H1 (cell line): Measurements from ENCODE around the gene WDR27. TPM values are rescaled to one million over a fixed set of nuclear protein-coding genes. Genes with fewer than 3 reads are reported as not detected.

ENCODE experiments used
- CTCF ChIA-PET: fragments of 300-600 bp; sonication (Branson Sonifier 250); formaldehyde crosslinking; loops from one replicate; lab custom pipeline; 2021; ENCODE audit not compliant: partially characterized antibody; lab: Charles Lee
- POLR2A ChIA-PET: fragments of 300-600 bp; sonication (Branson Sonifier 250); formaldehyde crosslinking; loops from one replicate; lab custom pipeline; 2021; ENCODE audit warnings: inconsistent platforms; ENCODE audit not compliant: partially characterized antibody; lab: Charles Lee
- DNase-seq, 2 experiments: peaks; one replicate each; pipeline versions ENCODE4 v3.0.0 to v3.0.0-alpha.2; 2010 to 2022; ENCODE audit warnings: low spot score in 2 of 2, low read depth in 1 of 2, mixed read lengths in 1 of 2
- FAIRE-seq: peaks from 2 replicates; lab custom pipeline; 2011; peaks lifted over from hg19 to GRCh38; lab: Jason Lieb, UNC
- H2AFZ ChIP-seq: 2 replicates; pipeline ENCODE4 v1.8.1; 2012; ENCODE audit warnings: low read length, inconsistent platforms
- H2AK5ac ChIP-seq: 2 replicates; pipeline ENCODE4 v1.6.1; 2013; ENCODE audit warnings: low read depth, low read length
- H2BK120ac ChIP-seq: replicated peaks from 2 replicates; pipeline ENCODE3; 2013; ENCODE audit warnings: low read depth, low read length, inconsistent platforms
- H2BK12ac ChIP-seq: 2 replicates; pipeline ENCODE4 v1.6.1; 2013; ENCODE audit warnings: low read depth, low read length
- H2BK15ac ChIP-seq: 2 replicates; pipeline ENCODE4 v1.6.1; 2013; ENCODE audit warnings: low read length
- H2BK20ac ChIP-seq: 2 replicates; pipeline ENCODE4 v1.6.1; 2013; ENCODE audit warnings: low read length
- H2BK5ac ChIP-seq: 2 replicates; pipeline ENCODE4 v1.6.1; 2013; ENCODE audit warnings: low read depth, low read length
- H3K14ac ChIP-seq: 2 replicates; pipeline ENCODE4 v1.6.1; 2013; ENCODE audit warnings: inconsistent platforms; ENCODE audit not compliant: insufficient read length
- H3K18ac ChIP-seq: 2 replicates; pipeline ENCODE4 v1.6.1; 2013; ENCODE audit warnings: low read length; ENCODE audit errors: extremely low read depth
- H3K23ac ChIP-seq: 2 replicates; pipeline ENCODE4 v1.6.1; 2013; ENCODE audit warnings: inconsistent platforms; ENCODE audit not compliant: insufficient read length
- H3K23me2 ChIP-seq: 2 replicates; pipeline ENCODE4 v1.6.1; 2013; ENCODE audit warnings: low read depth, low read length
- H3K27ac ChIP-seq: 2 replicates; pipeline ENCODE4 v1.6.1; 2011; ENCODE audit warnings: low read depth, low read length, inconsistent platforms
- H3K27me3 ChIP-seq, 4 experiments: replicated peaks in 1 of 4; 1 replicate in 1 of 4; 2 replicates in 3 of 4; pipeline versions ENCODE4 v1.6.1 to v1.8.1; 2011 to 2013; ENCODE audit warnings: low read length in 3 of 4, mild to moderate bottlenecking in 3 of 4, inconsistent platforms in 2 of 4, mixed read lengths in 2 of 4, moderate library complexity in 1 of 4; ENCODE audit not compliant: control insufficient read depth in 3 of 4, insufficient read depth in 3 of 4; ENCODE audit errors: extremely low read depth in 1 of 4
- H3K36me3 ChIP-seq, 4 experiments: 2 replicates each; pipeline versions ENCODE4 v1.6.1 to v1.8.1; 2011 to 2013; ENCODE audit warnings: mild to moderate bottlenecking in 4 of 4, low read length in 3 of 4, moderate library complexity in 2 of 4, control low read depth in 1 of 4, inconsistent platforms in 1 of 4; ENCODE audit not compliant: insufficient read depth in 4 of 4, control insufficient read depth in 2 of 4
- H3K4ac ChIP-seq: replicated peaks from 2 replicates; pipeline ENCODE3; 2013; ENCODE audit warnings: low read length, low read depth, mixed read lengths, inconsistent platforms; ENCODE audit not compliant: insufficient read length
- H3K4me1 ChIP-seq, 4 experiments: replicated peaks in 1 of 4; 1 replicate in 1 of 4; 2 replicates in 3 of 4; pipeline versions ENCODE4 v1.6.1 to v1.8.1; 2011 to 2013; ENCODE audit warnings: low read length in 3 of 4, inconsistent platforms in 2 of 4, mixed read lengths in 1 of 4; ENCODE audit not compliant: insufficient read depth in 4 of 4, control insufficient read depth in 3 of 4
- H3K4me2 ChIP-seq, 2 experiments: 2 replicates each; pipeline versions ENCODE4 v1.6.1 to v1.8.1; 2011 to 2013; ENCODE audit warnings: low read depth in 2 of 2, low read length in 2 of 2, control low read depth in 1 of 2, inconsistent platforms in 1 of 2, mild to moderate bottlenecking in 1 of 2; ENCODE audit not compliant: insufficient read depth in 1 of 2
- H3K4me3 ChIP-seq, 4 experiments: fragments of 200-600, 300-600 bp in 1 of 4; sonication (generic), shearing (Covaris generic), sonication (Bioruptor Twin) in 1 of 4; 2 replicates each; pipeline versions ENCODE4 v1.5.1 to v1.8.1; 2011 to 2016; ENCODE audit warnings: low read length in 4 of 4, low read depth in 3 of 4, control low read depth in 2 of 4, inconsistent platforms in 2 of 4, mild to moderate bottlenecking in 2 of 4, mixed read lengths in 1 of 4, moderate library complexity in 1 of 4; ENCODE audit not compliant: insufficient read depth in 2 of 4; ENCODE audit errors: extremely low read depth in 1 of 4
- H3K56ac ChIP-seq: replicated peaks from 2 replicates; pipeline ENCODE3; 2013; ENCODE audit warnings: low read depth, mild to moderate bottlenecking, mixed read lengths, low read length, inconsistent platforms; ENCODE audit not compliant: insufficient read length
- H3K79me1 ChIP-seq: 2 replicates; pipeline ENCODE4 v1.6.1; 2013; ENCODE audit warnings: low read depth, low read length, control low read depth
- H3K79me2 ChIP-seq, 2 experiments: 2 replicates each; pipeline versions ENCODE4 v1.6.1 to v1.8.1; 2012 to 2013; ENCODE audit warnings: low read length in 2 of 2, mild to moderate bottlenecking in 2 of 2, inconsistent platforms in 1 of 2; ENCODE audit not compliant: insufficient read depth in 2 of 2, control insufficient read depth in 1 of 2
- H3K9ac ChIP-seq, 4 experiments: replicated peaks in 1 of 4; 1 replicate in 1 of 4; 2 replicates in 3 of 4; pipeline versions ENCODE4 v1.6.1 to v1.8.1; 2011 to 2013; ENCODE audit warnings: low read depth in 3 of 4, low read length in 3 of 4, control low read depth in 2 of 4, mild to moderate bottlenecking in 2 of 4, moderate library complexity in 2 of 4, inconsistent platforms in 1 of 4; ENCODE audit errors: extremely low read depth in 1 of 4
- H3K9me3 ChIP-seq, 2 experiments: 2 replicates each; pipeline versions ENCODE4 v1.6.1 to v1.8.1; 2012 to 2013; ENCODE audit warnings: mild to moderate bottlenecking in 2 of 2, moderate library complexity in 2 of 2, control low read depth in 1 of 2, inconsistent platforms in 1 of 2, low read depth in 1 of 2, low read length in 1 of 2, mixed read lengths in 1 of 2; ENCODE audit not compliant: insufficient read depth in 2 of 2
- H4K20me1 ChIP-seq, 2 experiments: replicated peaks in 1 of 2; 2 replicates each; pipeline versions ENCODE3 to v1.8.1; 2011 to 2013; ENCODE audit warnings: inconsistent platforms in 2 of 2, low read length in 2 of 2, mild to moderate bottlenecking in 1 of 2; ENCODE audit not compliant: insufficient read depth in 2 of 2, control insufficient read depth in 1 of 2
- H4K5ac ChIP-seq: 2 replicates; pipeline ENCODE4 v1.6.1; 2013; ENCODE audit warnings: low read length, low read depth, mixed read lengths, inconsistent platforms; ENCODE audit not compliant: insufficient read length
- H4K8ac ChIP-seq: 2 replicates; pipeline ENCODE4 v1.8.0; 2013; ENCODE audit warnings: mild to moderate bottlenecking, moderate library complexity, low read length, inconsistent platforms; ENCODE audit not compliant: insufficient read depth; ENCODE audit errors: extremely low read depth
- H4K91ac ChIP-seq: replicated peaks from 2 replicates; pipeline ENCODE3; 2013; ENCODE audit warnings: low read length, mixed read lengths, inconsistent platforms; ENCODE audit not compliant: insufficient read length
- KDM4A ChIP-seq: IDR thresholded peaks from one replicate; pipeline ENCODE4 v1.7.1; 2012; ENCODE audit warnings: low read depth, mild to moderate bottlenecking, moderate library complexity, low read length, inconsistent platforms; ENCODE audit not compliant: severe bottlenecking
- KDM5A ChIP-seq: fragments of 200-600 bp; IDR thresholded peaks from 2 replicates; pipeline ENCODE4 v1.7.1; 2012; ENCODE audit warnings: mild to moderate bottlenecking, low read length, inconsistent platforms, mixed read lengths
- MAFK ChIP-seq: IDR thresholded peaks from 2 replicates; pipeline ENCODE4 v1.6.1; 2012; ENCODE audit warnings: low read depth, mild to moderate bottlenecking, improper control_type of control experiment, low read length
- NANOG ChIP-seq: IDR thresholded peaks from 2 replicates; pipeline ENCODE4 v1.6.1; 2011; ENCODE audit warnings: low read length, low read depth, mild to moderate bottlenecking, inconsistent platforms; ENCODE audit not compliant: insufficient read depth, poor library complexity, severe bottlenecking
- NRF1 ChIP-seq: IDR thresholded peaks from 2 replicates; pipeline ENCODE4 v1.6.1; 2011; ENCODE audit warnings: mild to moderate bottlenecking, low read depth, low read length, improper control_type of control experiment
- RNF2 ChIP-seq: fragments of 200-900, 300-1000 bp; sonication (generic); IDR thresholded peaks from 2 replicates; pipeline ENCODE4 v1.7.1; 2016; ENCODE audit warnings: borderline replicate concordance, low read depth, mild to moderate bottlenecking, antibody characterized with exemption, low read length; ENCODE audit not compliant: poor library complexity, severe bottlenecking; ENCODE audit errors: missing control alignments
- WGBS, 2 experiments: shearing (Covaris generic) in 1 of 2; methylation state at CpG; one replicate each; pipeline versions ENCODE4 v1.1.6 to v1.1.7; 2013 to 2015; ENCODE audit warnings: low lambda C conversion rate in 2 of 2, mixed read lengths in 2 of 2, inconsistent platforms in 1 of 2, low coverage in 1 of 2, missing lambda C conversion rate in 1 of 2; ENCODE audit not compliant: insufficient replicate concordance in 2 of 2, insufficient coverage in 1 of 2, insufficient read length in 1 of 2; ENCODE audit errors: extremely low coverage in 1 of 2, missing lambda C conversion rate in 1 of 2; 5-methylcytosine and 5-hydroxymethylcytosine counted together
- polyA plus RNA-seq, 7 experiments: library from polyadenylated mRNA; depleted of rRNA in 3 of 7; stranded (reverse) in 5 of 7; unstranded in 2 of 7; fragments of >200 nt in 5 of 7; fragments of 200-250 nt in 2 of 7; gene quantifications; 1 replicate in 5 of 7; 2 replicates in 1 of 7; 4 replicates in 1 of 7; pipeline versions ENCODE4 v1.2.1 to v1.2.3, GENCODE V29; 2011 to 2013; ENCODE audit warnings: missing spikeins in 2 of 7, mixed read lengths in 2 of 7
- total RNA-seq: library from RNA; stranded (reverse); fragmentation: NEBNext Ultra II Directional; extraction: Animal tissue kit (Norgen Biotek cat#: 25700); gene quantifications from 2 replicates; pipeline ENCODE4 v1.2.1, GENCODE V29; 2021
- TF ChIP-seq, protein P1 (sequence below): IDR thresholded peaks from 2 replicates; pipeline ENCODE4 v1.6.1; 2012; ENCODE audit warnings: inconsistent platforms

WDR27 gene
- total and polyA plus RNA-seq, 2 of the 8 experiments (the other 6 are each of a cell fraction or from before 2014, with no cell fraction given), result 53.6 to 68.6 TPM

DNA sequence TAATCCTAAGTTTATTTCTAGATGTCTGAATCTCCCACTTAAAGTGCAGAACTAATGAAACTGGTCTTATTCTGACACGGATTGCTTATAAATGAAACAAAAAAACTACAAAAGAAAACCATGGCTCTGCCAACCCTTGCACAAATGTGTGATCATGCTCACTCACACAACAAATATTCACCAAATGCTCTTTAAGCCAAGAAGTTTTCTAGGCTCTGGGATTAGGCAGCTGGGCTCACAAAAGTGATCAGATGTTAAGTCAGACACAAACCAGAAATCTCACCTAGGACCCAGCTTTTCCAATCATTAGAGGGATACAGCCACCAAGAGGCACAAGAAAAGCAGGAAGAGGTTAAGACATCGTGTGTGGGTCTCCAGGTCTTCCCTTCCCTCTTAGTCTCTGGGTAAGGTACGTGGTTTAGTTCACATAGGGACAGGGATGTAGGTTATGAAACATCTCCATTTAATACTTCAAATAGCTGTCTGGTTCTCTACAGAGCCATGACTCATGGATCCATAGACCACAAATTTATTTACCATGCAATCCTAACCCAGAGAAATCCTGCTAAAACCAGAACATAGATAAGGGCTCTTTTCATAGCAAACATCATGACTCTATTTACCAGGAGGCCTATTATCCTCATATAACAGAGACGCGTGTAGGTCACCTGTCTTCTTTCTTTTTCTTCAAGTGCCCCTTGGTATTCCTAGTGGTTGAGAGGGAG is 165.2 kb downstream of the WDR27 start:
- no peak overlapping the region for H3K23ac ChIP-seq
- H3K36me3 ChIP-seq, result peaks cover 0 to 20% (median 5%) of the 10 kb centered on the region in 4 experiments; a peak in 3 of 8 replicates
- H4K5ac ChIP-seq, result no peak overlapping the region
- H3K9me3 ChIP-seq, result peaks cover 12 to 20% of the 10 kb centered on the region in 2 experiments; a peak in 3 of 4 replicates
- WGBS, 2 experiments, result 84% methylated on average over 5 of the region's 5 CpGs; no CpG with 5 or more reads in 1 of the 2 experiments
- no peak overlapping the region for H3K18ac ChIP-seq
- no peaks in the 10 kb centered on the region; a peak in 1 of 7 replicates for H3K27me3 ChIP-seq
- no peaks in the 10 kb centered on the region for H3K79me2 ChIP-seq
- H4K20me1 ChIP-seq, result no peaks in the 10 kb centered on the region
- no peak overlapping the region for H3K4me3 ChIP-seq
- no peak overlapping the region for H2BK15ac ChIP-seq
- H3K79me1 ChIP-seq, result no peaks in the 10 kb centered on the region
- no peak overlapping the region for H2BK5ac ChIP-seq
- no peak overlapping the region for H2BK20ac ChIP-seq
- no peak overlapping the region for H3K4ac ChIP-seq
- no peak for DNase-seq
- no peak overlapping the region for H2BK120ac ChIP-seq
- H2BK12ac ChIP-seq, result no peak overlapping the region
- no peaks in the 10 kb centered on the region; the same call in 1 of the 2 replicates for H3K23me2 ChIP-seq
- H3K27ac ChIP-seq, result no peak overlapping the region
- H3K14ac ChIP-seq, result no peak overlapping the region
- H4K91ac ChIP-seq, result no peak overlapping the region
- no peak overlapping the region for H2AFZ ChIP-seq
- H3K4me2 ChIP-seq, result no peak overlapping the region
- ChIA-PET CTCF (no interaction called here), POLR2A (no interaction called here)
- no peak overlapping the region for H3K56ac ChIP-seq
- no peaks in the 10 kb centered on the region for H3K4me1 ChIP-seq
- no peak overlapping the region; a peak in 1 of 7 replicates for H3K9ac ChIP-seq
- no peak overlapping the region for H4K8ac ChIP-seq
- no peak for FAIRE-seq
- H2AK5ac ChIP-seq, result no peak overlapping the region
- TF ChIP-seq RNF2, result no peak
- no peak for TF ChIP-seq NRF1
- TF ChIP-seq MAFK, result no peak
- TF ChIP-seq KDM4A, result no peak
- no peak for TF ChIP-seq NANOG
- TF ChIP-seq KDM5A, result no peak
- TF ChIP-seq, protein P1, sequence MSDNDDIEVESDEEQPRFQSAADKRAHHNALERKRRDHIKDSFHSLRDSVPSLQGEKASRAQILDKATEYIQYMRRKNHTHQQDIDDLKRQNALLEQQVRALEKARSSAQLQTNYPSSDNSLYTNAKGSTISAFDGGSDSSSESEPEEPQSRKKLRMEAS, result no peak
